HG03378 (cell line): ENCODE results near the gene RPL10L.

Source experiments
- ATAC-seq: cut with Tn5 transposase; IDR thresholded peaks from one replicate; pipeline ENCODE4 v1.9.1; 2021; ENCODE audit warnings: mild to moderate bottlenecking, moderate library complexity; ENCODE audit not compliant: unreplicated experiment

RPL10L gene

GRCh38 chr14:46651526-46652144 lies at the start of gene RPL10L:
Gene RPL10L, minus strand, starts transcription at chr14:46651781. Its CDS starts 45 bp downstream, at chr14:46651736.
- no peak for ATAC-seq

- ATAC-seq: no peak
Observed at GRCh38 chr14:46691819-46692218, 40.2 kb upstream of the RPL10L start.

DNA sequence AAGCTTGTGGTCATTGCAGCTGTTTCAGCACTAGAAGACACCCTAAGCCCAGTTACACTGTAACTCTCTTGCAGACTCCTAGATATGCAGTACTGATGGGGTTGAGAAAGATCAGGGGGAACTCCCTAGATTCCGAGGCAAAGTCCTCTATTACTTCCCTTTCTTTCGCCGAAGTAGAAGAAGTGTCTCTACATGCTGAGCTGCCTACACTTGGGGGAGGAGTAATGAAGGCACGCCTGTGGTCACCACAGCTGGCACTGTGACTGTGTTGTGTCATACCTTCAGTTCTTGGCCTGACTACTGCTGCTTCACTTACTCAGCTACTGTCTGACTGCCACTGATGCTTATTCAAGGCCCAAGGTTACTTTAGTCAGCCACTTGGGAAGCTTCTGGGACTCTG lies 35.1 kb upstream of the RPL10L start:
- ATAC-seq: no peak

DNA sequence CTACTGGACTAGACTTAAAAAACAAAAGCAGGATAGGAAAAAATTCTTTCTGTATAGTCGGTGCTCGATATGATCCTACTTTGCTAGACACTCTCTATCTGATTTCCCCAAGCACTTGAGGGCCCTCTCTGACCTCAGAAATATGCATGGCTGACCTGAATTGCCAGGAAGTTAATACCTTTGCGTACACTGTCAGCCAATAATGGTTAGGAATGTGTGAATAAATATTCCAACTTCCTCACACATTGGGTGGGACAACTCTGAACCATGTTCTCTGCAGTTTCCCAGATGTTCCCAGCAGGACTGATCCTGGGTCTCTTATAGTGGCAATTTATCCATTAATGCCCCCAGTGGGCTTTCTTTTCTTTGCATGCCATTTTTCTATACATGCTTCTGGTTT lies 20.5 kb upstream of the RPL10L start:
- no peak for ATAC-seq

DNA sequence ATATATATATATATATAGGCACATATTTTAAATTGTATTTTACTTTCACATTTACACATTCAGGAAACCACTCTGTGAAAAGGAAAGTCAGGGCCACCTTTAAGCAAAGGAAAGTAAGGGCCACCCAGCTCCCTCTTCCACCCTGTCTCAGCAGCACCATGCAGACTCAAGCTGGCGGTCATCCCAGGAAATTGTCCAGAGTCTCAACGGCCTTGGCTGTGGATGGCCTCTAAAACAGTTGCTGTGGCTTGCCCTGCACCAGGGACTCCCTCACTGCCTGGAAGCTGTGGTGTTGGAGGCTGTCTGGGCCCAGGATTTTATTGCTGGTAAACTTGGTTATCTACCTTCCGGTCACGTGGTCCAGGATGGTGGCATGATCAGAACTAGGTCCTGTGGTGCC lies 11.8 kb upstream of the RPL10L start:
- no peak for ATAC-seq

- no peak for ATAC-seq
Observed at GRCh38 chr14:46661728-46662127, 10.1 kb upstream of the RPL10L start.

DNA sequence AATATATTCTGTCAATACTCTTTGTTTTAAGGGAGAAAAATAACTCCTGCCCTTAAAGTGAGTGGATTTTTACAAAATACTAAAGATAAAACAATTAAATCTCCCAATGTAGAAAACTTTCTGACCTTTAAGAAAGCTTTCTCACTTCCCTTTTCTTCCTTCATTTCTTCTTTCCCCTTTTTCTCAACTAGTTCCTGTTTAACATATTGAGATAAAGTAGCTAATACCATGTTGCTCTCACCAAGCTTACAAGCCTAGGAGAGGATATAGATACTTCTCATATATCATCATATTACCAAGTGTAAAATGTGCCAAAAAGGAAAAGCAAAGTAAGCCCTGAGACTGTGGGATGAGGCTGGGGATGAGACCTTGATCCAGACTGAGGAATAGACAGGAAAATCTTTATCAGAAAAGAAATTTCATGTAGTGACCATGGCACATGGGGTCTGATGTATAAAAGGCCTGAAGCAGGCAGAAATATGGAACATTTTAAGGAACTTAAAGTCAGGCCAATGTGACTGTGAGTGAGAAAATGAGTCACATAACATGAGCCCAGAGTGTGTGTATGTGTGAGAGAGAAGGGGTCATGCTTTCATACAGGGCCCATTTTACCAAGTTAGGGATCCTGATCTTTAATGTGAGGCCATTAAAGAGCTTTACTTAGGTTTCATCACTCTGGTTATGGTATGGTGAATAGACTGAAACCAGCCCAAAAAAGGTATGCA lies 1.6 kb upstream of the RPL10L start:
- ATAC-seq: no peak

- ATAC-seq: no peak
Observed at GRCh38 chr14:46646796-46647195, 4.8 kb downstream of the RPL10L start.

- ATAC-seq: no peak
Observed at GRCh38 chr14:46626876-46627275, 24.7 kb downstream of the RPL10L start.
